GM10266 (cell line): ENCODE results near the gene INPP5E.

Source experiments
- DNase-seq: peaks from one replicate; pipeline ENCODE4 v3.0.0; 2012; ENCODE audit errors: extremely low spot score
- CTCF ChIP-seq: IDR thresholded peaks from 2 replicates; pipeline ENCODE4 v1.5.1; 2012; ENCODE audit warnings: mild to moderate bottlenecking, low read depth; ENCODE audit not compliant: control insufficient read depth, insufficient read depth; ENCODE audit errors: missing control alignments

The INPP5E gene

GRCh38 chr9:136470792-136471469, 31.3 kb upstream of the INPP5E start:
- no peak for TF ChIP-seq CTCF
- DNase-seq, result no peak

GRCh38 chr9:136470356-136470755, 30.7 kb upstream of the INPP5E start:
- TF ChIP-seq CTCF, result no peak
- DNase-seq, result no peak

- DNase-seq, result no peak
- no peak for TF ChIP-seq CTCF
Measured at GRCh38 chr9:136467766-136468165, 28.1 kb upstream of the INPP5E start.

- no peak for DNase-seq
- no peak for TF ChIP-seq CTCF
Measured at GRCh38 chr9:136466155-136466541, 26.5 kb upstream of the INPP5E start.

- no peak for DNase-seq
Measured at GRCh38 chr9:136465500-136466154, 26.0 kb upstream of the INPP5E start.

GRCh38 chr9:136464241-136464640, 24.6 kb upstream of the INPP5E start:
- no peak for TF ChIP-seq CTCF
- DNase-seq, result no peak

More at GRCh38 chr9:136465500-136466154, 26.0 kb upstream of the INPP5E start:
- TF ChIP-seq CTCF, result no peak

- no peak for TF ChIP-seq CTCF
- DNase-seq, result no peak
Measured at GRCh38 chr9:136463578-136463977, 23.9 kb upstream of the INPP5E start.
